Stimulated activated CD8-positive, alpha-beta memory T cell treated with anti-CD3 and anti-CD28 coated beads, Interleukin-4, amount 100 ng/mL, for 48 hours (primary cell): ENCODE measurements around the gene NR4A1.

Experiments used
- DNase-seq: peaks from one replicate; pipeline ENCODE4 v3.0.0-alpha.2; 2020

Gene NR4A1

DNA sequence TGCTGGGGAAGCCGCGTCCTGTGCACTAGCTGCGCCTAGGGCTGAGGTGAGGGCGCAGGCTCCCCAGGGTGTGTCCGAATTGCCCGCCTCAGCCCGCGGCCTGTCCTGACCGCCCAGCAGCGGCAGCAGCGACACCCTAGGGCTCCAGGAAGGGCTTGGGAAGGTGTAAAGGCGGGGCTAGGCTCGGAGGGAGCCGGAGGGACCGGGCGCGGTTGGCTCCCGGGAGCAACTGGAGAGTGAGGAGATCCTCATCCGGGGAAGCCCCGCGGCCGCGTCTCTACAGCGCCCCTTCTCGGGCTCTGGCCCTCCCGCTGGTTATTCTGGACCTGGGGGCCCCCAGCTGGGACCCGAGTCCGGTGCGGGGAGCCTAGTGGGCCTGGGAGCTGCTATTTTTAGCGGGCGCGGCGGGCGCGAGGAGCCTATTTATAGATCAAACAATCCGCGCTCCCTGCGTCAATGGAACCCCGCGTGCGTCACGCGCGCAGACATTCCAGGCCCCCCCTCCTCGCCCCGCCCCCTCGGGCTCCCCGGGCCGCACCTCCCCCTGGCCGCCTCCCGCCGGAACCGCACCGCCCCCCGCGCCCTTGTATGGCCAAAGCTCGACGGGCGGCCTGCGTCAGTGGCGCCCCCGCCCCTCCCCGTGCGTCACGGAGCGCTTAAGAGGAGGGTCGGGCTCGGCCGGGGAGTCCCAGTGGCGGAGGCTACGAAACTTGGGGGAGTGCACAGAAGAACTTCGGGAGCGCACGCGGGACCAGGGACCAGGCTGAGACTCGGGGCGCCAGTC, at the start of gene NR4A1:
Gene NR4A1 (plus strand): TSS at position 685 of the 784 bp plus-strand sequence. CDS start 2,887 bp downstream, outside the sequence.
- DNase-seq = peak; percentile 99

DNA sequence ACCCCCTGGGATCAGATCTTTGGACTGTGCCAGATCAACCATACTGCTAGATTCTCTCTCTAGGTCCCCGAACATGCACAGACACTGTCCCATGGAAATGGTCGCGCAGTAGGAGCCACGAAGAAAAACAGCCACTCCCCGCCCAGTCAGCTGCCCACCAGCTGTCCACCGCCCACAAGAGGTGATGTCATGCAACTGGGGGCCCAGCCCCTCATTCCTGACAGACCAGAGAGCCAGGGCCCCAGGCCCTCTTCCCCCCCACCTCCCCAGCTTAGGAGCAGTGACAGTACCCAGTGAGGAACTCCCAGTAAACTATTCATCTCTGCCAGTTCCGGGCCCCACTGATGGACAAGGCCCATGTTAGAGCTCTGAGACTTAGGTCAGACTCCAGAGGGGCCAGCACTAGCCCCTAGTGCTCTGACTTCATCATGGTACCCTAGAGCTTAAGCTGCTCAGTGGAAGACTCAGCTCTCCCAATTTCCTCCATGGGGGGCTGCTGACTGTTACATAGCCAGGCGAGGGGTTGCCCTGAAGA, 48.2 kb upstream of the NR4A1 start:
- DNase-seq = no peak

DNA sequence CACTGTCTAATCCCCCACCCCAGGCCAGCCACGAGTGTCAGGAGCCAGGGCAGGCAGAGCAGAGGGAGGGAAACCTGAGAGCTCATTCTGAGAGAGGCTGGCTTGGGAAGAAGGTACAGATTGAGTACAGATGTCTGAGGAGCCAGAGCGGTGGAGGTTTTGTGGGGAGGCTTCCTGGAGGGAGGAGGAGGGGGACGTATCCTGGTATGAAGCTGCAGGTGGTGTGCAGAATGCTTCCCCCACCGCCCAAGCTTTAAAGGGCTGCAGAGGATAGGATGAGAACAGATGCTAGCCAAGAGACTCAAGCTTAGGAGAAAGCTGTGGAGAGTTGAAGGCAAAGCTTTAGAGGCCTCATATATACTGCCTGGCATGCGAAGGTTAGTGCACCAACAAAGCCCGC, 47.7 kb upstream of the NR4A1 start:
- DNase-seq = no peak

DNA sequence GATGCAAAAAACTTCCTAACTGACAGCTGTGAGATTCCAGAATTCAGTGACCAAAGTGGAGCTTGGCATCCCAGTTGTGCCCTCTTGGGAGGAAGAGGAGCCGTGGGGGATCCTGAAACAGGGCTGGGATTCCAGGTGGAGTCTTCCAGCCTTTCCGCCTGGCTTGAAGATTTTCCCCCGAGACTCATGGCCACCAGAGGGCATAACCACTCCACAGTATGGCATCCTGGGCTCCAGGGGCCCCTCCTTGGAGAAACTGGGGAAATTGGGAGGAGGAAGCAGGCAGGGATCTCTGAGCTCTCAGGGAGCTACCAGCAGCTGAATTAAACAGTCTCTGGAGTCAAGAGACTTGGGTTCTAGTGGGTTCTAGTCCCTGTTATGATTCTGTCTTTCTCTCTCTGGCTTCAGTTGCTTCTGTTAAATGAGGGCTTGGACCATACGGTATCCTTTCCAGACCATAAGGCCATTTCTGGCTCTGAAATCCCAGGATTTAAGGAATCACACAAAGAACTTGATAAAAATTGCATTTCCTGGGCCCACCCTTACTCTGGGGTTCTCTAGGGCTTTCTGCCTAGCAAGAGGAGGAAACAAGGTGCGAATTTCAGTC, 47.1 kb upstream of the NR4A1 start:
- DNase-seq = no peak

DNA sequence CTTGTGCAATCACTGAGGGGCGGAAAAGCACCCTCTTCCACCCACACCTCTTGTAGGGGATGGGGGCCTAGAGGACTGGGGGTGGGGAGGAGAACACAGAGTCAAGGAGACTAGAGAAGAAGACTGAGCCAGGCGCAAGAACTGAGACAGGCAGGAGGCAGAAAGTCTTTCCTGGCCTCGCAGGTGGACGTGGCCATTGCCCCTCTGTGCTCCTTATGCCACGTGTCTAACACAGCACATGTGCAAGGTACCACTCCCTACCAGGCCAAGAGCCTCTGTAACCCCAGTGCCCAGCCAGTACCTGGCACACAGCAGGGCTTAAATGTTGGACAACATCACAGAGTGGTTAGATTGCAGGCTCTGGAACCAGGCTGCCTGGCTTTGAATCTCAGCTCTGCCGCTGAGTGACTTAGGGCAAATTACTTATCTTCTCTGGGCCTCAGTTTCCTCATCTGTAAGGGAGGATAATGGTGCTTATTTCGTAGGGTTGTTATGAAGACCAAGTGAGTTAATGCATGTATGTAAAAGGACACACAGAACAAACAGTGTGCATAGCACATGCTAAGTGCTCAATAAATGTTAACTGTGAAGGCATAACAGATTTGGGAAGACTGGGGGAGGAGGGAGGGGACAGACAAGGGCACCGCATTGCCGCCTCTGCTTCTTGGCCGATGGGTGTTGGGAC, 45.9 kb upstream of the NR4A1 start:
- no peak for DNase-seq

DNA sequence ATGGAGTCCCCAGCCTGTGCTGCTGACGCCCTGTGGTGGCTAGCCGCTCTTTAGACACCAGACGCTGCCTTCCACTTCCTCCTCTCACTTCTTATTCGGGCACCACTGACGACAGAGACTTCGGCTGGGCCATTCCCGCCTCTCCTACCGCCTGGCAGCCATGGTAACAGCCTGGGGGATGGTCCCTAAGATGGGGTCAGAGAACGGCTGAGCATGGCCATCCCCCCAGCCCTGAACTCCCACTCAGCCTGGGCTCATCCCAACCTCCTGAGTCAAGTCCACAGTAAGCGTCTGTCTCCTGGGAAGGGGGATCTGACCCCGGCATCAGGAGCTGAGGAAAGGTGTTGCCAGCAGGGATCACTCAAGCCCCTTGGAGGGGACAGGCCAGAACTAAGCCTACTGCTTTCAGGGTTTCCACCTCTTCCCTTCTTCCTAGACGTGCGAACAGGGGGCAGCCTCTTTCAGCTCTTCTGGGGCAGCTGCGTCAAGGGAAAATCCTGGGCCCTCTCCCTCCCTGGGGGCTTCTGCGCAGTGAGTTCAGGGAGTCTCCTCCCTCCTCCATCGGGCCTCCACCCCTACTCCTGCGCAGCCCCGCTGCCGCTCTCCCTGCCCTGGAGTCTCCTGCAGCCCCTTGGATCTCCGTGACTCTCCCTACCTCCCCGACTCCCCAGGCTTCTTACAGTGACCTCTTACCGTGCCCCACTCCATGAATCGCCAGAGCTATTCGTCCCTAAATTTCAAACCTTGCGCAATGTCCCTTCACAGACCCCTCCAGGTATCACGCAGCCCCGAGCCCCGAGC, 45.1 kb upstream of the NR4A1 start:
- DNase-seq = no peak

DNA sequence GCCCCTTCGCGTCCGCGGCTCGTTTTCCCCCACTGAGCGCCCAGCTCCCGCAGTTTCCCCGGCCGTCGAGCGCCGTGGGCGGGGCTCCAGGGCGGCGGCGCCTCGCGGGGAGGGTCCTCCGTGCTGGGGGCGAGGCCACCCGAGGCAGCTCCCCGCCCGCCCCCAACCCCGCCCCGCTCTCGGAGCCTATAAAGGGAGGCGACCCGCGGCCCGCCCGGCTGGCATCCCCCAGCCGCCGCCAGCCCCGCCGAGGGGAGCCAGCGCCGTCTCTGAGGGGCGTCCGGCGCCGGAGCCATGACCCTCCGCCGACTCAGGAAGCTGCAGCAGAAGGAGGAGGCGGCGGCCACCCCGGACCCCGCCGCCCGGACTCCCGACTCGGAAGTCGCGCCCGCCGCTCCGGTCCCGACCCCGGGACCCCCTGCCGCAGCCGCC, 44.5 kb upstream of the NR4A1 start, which contains the start of gene TAMALIN:
Gene TAMALIN (plus strand): TSS at position 221 of the 432 bp plus-strand sequence. CDS start 74 bp downstream, at position 295.
- peak; percentile 80 for DNase-seq

DNA sequence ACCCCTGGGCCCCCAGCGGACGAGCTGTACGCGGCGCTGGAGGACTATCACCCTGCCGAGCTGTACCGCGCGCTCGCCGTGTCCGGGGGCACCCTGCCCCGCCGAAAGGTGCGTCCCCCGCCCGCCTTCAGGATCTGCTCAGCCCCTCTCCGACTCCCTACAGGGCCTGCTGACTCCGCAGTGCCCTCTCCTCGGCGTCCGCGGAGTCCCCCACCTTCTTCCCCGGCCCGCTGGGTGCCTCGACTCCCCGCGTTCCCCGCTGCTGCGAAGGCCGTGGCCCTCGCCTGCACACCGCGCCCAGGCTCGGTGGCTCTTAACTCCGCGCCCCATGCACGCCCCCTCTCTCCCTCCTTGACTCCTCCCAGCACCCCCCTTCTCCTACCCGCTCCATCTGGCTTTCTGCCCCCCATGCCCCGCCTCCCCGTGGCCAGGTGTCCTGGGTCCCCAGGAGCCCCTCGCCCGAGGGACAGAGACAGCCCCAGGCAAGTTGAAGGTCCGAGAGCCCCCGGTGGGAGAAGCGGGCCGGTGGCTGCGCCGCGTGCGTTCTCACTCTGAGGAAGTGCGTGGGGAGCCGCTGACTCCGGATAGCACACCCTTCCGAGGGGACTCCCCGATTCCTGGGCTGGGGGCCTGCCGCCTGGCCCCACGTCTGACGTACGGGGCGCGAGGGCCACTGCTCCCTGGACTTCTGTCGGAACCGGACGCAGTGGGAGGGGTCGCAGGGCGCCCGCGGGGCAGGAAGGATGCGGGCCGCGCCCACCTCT, 43.9 kb upstream of the NR4A1 start:
- peak; percentile 59 for DNase-seq

DNA sequence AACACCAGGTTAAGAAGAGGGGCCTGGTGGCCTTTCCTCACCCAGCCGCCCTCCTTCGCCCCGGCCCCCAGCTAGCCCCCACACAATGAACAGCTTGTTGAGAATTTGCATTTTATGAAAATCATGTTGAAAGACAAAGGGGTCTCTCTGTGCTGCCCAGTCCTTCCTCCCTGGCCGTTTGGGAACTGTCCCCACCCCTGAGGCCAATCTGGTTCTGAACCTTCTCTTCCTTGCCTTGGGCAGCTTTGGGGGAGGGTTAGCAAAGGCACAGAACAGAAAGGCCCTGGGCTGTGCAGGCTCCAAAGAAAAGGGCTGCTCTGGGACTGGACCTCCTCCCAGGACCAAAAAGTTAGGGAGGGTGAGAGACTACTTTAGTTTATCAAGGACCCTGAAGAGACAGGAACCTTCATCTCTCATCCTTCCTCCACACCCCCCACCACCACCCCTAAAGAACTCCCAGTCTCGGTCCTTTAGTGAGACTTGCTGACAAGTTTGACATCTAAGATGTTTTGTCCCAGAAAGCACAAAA, 43.2 kb upstream of the NR4A1 start:
- DNase-seq = no peak

DNA sequence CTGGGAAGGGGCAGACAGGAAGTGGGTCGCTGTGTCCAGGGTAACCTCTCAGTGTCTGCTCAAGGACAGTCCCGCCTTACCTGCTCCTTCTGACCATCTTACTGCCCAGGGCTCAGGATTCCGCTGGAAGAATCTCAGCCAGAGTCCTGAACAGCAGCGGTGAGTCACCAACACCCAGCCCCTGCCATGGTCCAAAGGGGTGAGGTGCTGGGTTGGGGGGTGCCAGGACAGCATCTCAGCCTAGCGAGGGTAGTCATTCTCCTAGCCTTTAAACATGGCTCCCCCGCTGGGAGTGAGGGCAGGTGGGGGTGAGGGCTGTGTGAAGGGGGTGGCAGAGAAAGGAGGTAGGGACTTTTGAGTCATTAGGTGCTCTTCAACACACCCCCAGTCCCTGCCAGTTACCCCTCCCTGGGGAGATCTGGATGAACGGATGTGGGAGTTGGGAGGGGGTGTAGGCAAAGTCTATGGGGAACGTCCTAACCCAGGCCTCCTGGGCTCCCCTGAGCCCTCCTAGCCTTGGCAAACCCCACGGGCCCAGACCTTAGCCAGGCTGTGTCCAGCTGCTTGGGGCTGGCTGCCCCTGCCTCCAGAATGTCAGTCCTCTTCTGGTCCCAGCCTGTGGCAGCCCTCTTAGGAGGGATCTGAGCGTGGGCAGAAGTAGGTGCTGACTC, 42.0 kb upstream of the NR4A1 start:
- DNase-seq = no peak

DNA sequence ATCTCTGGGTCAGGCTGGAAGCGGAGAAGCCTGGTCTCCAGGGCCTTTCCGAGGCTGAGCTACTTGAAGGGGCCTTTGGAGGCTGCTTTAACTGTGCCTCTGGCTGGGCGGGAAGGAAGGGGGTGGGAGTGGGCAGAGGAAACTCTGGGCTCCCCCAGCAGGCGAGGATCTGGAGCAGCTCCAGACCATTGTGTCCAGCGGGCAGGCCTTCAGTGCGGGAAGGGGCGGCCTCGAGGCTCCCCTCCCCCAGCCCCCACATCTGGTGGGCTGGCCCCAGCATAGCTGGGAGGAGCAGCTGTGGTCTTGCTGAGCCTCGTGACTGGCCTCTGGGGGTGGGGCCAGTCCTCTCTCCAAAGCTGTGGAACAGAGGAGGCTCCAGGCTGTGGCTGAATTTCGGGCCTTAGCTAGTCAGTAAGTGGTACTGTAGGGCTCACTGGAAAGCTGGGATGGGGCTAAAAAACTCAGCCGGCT, 41.1 kb upstream of the NR4A1 start:
- DNase-seq = no peak

DNA sequence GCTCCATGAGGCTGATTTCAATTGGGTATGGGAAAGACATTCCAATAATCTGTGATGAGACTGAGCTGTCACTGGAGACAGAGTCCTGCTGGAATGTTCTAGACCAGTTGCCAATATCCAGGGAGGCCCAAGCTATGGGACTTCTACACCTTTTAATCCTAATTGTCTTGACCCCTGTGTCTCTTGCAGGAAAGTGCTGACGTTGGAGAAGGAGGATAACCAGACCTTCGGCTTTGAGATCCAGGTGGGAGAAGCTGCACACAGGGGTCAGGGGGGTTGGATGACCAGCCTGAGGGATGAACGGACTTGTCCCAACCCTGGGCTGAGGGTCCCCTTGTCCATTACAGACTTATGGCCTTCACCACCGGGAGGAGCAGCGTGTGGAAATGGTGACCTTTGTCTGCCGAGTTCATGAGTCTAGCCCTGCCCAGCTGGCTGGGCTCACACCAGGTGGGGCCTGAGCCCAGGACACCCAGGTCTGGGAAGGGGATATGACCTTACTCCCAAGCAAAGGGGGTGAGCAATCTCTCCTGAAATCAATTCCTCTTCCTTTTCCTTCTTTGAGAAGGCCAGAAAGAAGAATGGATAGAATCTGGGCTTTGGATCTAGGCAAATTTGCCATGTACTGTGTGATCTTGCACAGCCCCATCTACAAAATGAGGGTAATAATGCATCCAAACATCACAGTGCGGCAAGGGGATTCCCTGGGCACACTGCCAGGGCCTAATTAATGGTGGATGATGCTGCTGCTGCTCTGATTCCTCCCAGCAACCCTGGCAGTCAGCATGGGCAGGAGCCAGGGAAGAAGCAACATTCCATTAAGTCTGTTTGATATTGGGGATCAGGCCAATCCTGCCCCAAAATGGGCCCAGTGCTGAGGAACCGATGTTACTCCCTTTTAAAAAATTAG, 40.3 kb upstream of the NR4A1 start:
- DNase-seq = no peak

DNA sequence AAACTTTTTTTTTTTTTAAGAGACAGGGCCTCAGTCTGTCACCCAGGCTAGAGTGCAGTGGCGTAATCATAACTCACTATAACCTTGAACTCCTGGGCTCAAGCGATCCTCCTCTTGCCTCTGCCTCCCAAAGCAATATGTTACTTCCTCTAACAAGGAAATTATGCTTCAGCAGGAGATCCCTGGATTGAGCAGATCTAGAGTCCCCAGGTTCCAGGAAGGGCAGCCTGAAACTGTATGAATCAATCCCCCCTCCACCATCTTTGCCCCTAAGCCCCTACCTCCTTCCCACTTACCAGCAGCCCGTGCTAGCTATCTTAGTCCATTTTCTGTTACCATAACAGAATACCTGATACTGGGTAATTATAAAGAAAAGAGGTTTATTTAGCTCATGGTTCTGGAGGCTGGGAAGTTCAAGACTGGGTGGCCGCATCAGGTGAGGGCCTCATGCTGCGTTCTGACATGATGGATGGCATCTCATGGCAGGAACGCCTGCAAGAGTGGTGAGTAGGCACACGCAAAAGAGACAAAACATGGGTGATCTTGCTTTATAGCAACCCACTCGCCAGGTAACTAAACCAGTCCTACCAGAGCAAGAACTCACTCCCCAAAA, 39.5 kb upstream of the NR4A1 start:
- DNase-seq = no peak

DNA sequence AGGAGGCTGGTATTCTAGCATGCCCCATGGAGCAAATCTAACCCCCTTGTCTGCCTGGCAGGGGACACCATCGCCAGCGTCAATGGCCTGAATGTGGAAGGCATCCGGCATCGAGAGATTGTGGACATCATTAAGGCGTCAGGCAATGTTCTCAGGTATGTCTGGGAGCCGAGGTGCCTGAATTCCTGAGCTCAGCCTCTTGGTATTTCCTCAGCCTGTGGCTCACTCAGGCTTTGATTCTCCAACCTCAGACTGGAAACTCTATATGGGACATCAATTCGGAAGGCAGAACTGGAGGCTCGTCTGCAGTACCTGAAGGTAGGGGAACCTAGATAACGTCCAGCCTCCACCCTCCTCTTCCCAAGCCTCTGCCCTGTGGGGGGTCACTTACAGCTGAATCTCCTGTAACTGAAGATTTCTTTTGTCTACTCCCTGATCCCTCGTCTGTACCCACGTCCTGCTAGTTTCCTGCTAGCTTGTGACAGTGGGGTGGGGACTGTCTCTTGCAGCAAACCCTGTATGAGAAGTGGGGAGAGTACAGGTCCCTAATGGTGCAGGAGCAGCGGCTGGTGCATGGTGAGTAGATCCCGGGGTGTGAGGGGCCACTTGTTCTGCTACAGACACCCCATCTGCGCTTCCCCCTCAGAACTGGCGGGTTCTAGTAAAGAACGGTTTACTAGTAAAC, 37.5 kb upstream of the NR4A1 start:
- DNase-seq = no peak

DNA sequence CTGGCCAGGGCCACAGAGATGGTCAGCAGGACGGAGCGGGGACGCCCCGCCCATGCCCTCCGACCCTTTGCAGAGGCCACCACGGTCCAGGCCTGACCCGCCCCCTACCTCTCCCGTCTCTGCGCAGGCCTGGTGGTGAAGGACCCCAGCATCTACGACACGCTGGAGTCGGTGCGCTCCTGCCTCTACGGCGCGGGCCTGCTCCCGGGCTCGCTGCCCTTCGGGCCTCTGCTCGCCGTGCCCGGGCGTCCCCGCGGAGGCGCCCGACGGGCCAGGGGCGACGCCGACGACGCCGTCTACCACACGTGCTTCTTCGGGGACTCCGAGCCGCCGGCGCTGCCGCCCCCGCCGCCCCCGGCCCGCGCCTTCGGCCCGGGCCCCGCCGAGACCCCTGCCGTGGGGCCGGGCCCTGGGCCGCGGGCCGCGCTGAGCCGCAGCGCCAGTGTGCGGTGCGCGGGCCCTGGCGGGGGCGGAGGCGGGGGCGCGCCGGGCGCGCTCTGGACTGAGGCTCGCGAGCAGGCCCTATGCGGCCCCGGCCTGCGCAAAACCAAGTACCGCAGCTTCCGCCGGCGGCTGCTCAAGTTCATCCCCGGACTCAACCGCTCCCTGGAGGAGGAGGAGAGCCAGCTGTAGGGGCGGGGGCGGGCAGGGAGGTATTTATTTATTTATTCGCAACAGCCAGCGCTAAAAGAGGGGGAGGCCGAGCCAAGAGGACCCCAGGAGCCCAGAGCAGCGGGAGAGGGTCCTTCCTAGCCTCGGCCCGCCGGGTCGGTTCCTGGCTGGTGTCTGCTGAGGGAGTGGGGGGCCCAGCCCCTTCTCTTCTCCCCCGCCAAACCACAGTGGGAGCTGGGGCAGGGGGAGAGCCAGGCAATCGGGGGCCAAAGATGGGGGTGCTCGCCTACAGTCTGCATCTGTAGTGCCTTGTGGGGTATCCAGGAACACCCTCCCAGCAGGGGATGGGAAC, 36.4 kb upstream of the NR4A1 start:
- DNase-seq = no peak

DNA sequence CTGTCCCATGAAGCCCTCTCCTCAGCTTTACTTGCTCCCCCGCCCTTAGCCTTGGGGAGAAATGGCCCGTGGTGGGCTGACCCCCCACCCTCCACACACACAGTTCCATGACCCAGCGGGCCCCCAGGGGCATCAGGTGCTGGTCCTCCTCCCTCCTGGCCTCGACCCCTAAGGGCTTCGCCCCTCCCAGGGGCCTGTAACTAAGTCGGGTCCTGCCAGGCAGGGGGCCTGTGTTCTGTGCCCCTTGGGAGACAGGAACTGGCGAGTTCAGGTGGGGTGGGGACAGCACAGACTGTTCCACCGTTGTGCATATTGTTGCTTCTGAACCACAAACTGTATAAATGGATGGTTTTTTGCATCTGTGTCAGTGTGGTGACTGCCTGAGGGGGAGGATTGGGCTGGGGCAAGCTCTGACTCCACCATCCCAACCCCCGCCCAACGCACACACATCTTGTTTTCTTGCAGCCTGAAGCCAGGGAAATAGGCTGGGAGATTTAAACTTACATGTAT, 35.7 kb upstream of the NR4A1 start:
- no peak for DNase-seq

DNA sequence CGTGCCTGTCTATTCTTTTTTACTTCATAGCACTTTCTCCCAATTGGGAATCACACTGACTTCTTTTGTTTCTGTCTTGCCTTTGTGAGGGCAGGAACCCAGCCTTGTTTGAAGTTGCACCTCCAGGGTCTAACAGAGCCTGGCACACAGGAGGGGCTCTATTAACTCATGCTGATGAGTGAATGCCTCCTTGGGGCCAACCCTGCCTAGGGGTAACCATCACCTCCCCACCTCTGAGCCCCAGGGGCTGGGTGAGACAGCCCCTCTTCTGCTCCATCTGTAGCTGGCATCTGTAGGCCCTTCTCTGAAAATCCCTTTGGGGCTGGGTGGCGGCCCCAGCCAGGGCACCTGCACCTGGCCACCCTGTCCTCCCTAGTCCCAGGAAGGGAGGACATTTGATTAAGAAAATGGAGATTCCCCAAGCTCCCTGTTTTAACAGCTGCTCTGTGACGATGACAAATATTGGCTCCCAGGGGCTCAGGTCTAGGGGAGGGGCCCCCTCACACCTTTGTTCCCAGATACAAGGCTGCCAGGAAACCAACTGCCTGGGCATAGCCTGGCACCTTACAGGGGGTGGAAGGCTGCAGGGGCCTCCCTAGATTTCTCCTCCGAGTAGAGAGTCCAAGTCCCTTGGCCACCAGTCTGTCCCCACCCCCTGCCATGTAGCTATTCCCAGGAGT, 32.7 kb upstream of the NR4A1 start:
- DNase-seq = no peak
